ENCODE measurements around the gene SLC29A3.

SLC29A3 gene

DNA sequence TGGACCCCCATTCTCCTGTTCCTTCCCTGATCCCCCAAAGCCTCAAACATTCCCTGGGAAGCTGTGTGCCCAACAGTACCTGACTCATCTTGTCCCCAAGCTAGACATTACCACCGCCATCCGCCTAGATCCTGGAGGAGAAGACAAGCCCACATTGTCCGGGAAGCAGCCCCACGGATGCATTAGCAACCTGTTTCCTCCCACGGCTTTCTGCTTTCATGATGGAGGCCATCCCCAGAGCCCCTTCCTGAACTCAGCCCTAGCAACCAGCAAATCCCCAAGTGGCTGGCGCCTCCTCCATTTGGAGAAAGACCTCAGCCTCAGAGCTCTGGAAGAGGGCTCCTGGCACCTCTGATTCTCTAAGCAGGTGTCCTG, 2.3 kb upstream of the SLC29A3 start:
- Histone ChIP-seq H2AFZ (no peak overlapping the region), H3K9ac (no peak overlapping the region), H3K4me1 (peaks cover 3% of the 10 kb centered on the region), H3K9me3 (ENCODE audit: control insufficient read depth, low read length) (no peaks in the 10 kb centered on the region), H3K4me3 (ENCODE audit: low read depth, low read length) (no peak overlapping the region), H3K27ac (no peak overlapping the region), H3K4me2 (ENCODE audit: low read length) (no peak overlapping the region), H3K36me3 (ENCODE audit: control insufficient read depth, insufficient read depth, low read length) (no peaks in the 10 kb centered on the region), H3K79me2 (no peaks in the 10 kb centered on the region), H3K27me3 (ENCODE audit: control insufficient read depth, insufficient read depth, low read length) (no peaks in the 10 kb centered on the region)
- no peak for TF ChIP-seq CTCF (IDR thresholded peaks at IDR 0.05)

DNA sequence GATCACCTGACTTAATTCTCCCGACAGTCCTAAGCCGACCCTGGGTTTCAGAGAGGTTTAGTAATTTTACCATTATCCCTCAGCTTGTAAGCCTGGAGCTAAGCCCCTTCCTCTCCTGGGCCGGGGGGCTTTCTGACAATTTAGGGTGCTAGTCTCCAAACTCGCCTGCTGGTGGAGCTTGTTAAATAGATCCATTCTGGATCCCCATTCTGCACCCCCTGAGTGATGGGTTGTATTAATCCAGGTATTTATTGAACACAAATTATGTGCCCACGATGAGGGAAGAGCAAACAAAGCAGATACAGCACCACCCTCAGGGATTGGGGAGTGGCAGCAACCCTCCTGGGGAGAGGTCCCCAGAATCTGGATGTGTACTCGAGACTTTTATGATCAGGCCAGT, 1.3 kb upstream of the SLC29A3 start:
- Histone ChIP-seq H3K9ac (no peak overlapping the region), H3K79me2 (no peaks in the 10 kb centered on the region), H3K27me3 (ENCODE audit: control insufficient read depth, insufficient read depth, low read length) (no peaks in the 10 kb centered on the region), H3K9me3 (ENCODE audit: control insufficient read depth, low read length) (no peaks in the 10 kb centered on the region), H2AFZ (no peak overlapping the region), H3K36me3 (ENCODE audit: control insufficient read depth, insufficient read depth, low read length) (no peaks in the 10 kb centered on the region), H3K4me2 (ENCODE audit: low read length) (no peak overlapping the region), H3K4me3 (ENCODE audit: low read depth, low read length) (no peak overlapping the region), H3K4me1 (peaks cover 3% of the 10 kb centered on the region), H3K27ac (no peak overlapping the region)
- no peak for TF ChIP-seq CTCF (IDR thresholded peaks at IDR 0.05)

- peak overlapping the region; percentile 97 for H3K4me2 ChIP-seq (ENCODE audit: low read length)
- peak overlapping the region; percentile 99 for H2AFZ ChIP-seq
- H3K36me3 ChIP-seq (ENCODE audit: control insufficient read depth, insufficient read depth, low read length) = no peaks in the 10 kb centered on the region
- TF ChIP-seq CTCF (IDR thresholded peaks at IDR 0.05) = no peak
- H3K4me1 ChIP-seq = no peaks in the 10 kb centered on the region
- no peaks in the 10 kb centered on the region for H3K79me2 ChIP-seq
- H3K4me3 ChIP-seq (ENCODE audit: low read depth, low read length) = peak overlapping the region; percentile 90
- no peak overlapping the region for H3K9ac ChIP-seq
- peak overlapping the region; percentile 1 for H3K27ac ChIP-seq
- no peaks in the 10 kb centered on the region for H3K27me3 ChIP-seq (ENCODE audit: control insufficient read depth, insufficient read depth, low read length)
- H3K9me3 ChIP-seq (ENCODE audit: control insufficient read depth, low read length) = no peaks in the 10 kb centered on the region
Observed at GRCh38 chr10:71319800-71320392, 837 bp downstream of the SLC29A3 start.

GRCh38 chr10:71320592-71320991, 1.5 kb downstream of the SLC29A3 start:
- no peak for TF ChIP-seq CTCF (IDR thresholded peaks at IDR 0.05)
- no peaks in the 10 kb centered on the region for H3K79me2 ChIP-seq

GRCh38 chr10:71321386-71321785, 2.3 kb downstream of the SLC29A3 start:
- Histone ChIP-seq H3K79me2 (no peaks in the 10 kb centered on the region), H3K9ac (no peak overlapping the region), H3K36me3 (ENCODE audit: control insufficient read depth, insufficient read depth, low read length) (no peaks in the 10 kb centered on the region), H3K27me3 (ENCODE audit: control insufficient read depth, insufficient read depth, low read length) (no peaks in the 10 kb centered on the region), H3K4me1 (no peaks in the 10 kb centered on the region), H2AFZ (no peak overlapping the region), H3K4me3 (ENCODE audit: low read depth, low read length) (no peak overlapping the region), H3K9me3 (ENCODE audit: control insufficient read depth, low read length) (no peaks in the 10 kb centered on the region), H3K4me2 (ENCODE audit: low read length) (no peak overlapping the region), H3K27ac (no peak overlapping the region)
- TF ChIP-seq CTCF (IDR thresholded peaks at IDR 0.05) = no peak

More at GRCh38 chr10:71320592-71320991, 1.5 kb downstream of the SLC29A3 start:
- H3K4me1 ChIP-seq = no peaks in the 10 kb centered on the region
- H3K4me3 ChIP-seq (ENCODE audit: low read depth, low read length) = no peak overlapping the region
- H3K27ac ChIP-seq = no peak overlapping the region
- no peaks in the 10 kb centered on the region for H3K9me3 ChIP-seq (ENCODE audit: control insufficient read depth, low read length)
- no peak overlapping the region for H3K4me2 ChIP-seq (ENCODE audit: low read length)
- no peaks in the 10 kb centered on the region for H3K36me3 ChIP-seq (ENCODE audit: control insufficient read depth, insufficient read depth, low read length)
- no peak overlapping the region for H2AFZ ChIP-seq
- H3K27me3 ChIP-seq (ENCODE audit: control insufficient read depth, insufficient read depth, low read length) = no peaks in the 10 kb centered on the region
- no peak overlapping the region for H3K9ac ChIP-seq
